Measurements from ENCODE around the gene TTC21B. TPM values are rescaled to one million over a fixed set of nuclear protein-coding genes. Genes with fewer than 3 reads are reported as not detected.

Gene TTC21B
- total and polyA plus RNA-seq, 8 donors = 3.3 to 78.6 (median 11.8) TPM

GRCh38 chr2:165876269-165876668 lies 77.3 kb downstream of the TTC21B start:
- no peak for DNase-seq
- WGBS, 5 donors = 61 to 81% (median 71%) methylated on average over 1 of the region's 1 CpG
- Histone ChIP-seq H3K27me3 (no peaks in the 10 kb centered on the region), H3K9me3 (no peaks in the 10 kb centered on the region), H3K36me3 (peaks cover 6 to 55% (median 45%) of the 10 kb centered on the region in 4 donors), H3K4me3 (no peak overlapping the region), H3K4me1 (peaks cover 0 to 7% (median 0%) of the 10 kb centered on the region in 4 donors), H3K27ac (no peak overlapping the region)
- intact Hi-C loops (cut with DNase I; ENCODE audit: low total_unique reads) = no loop called here
- TF ChIP-seq EP300 (IDR thresholded peaks at IDR 0.05) (no peak), POLR2A (IDR thresholded peaks at IDR 0.05) (no peak), CTCF (IDR thresholded peaks at IDR 0.05) (no peak), POLR2AphosphoS5 (IDR thresholded peaks at IDR 0.05) (no peak)

- no peak overlapping the region for H3K27ac ChIP-seq
- intact Hi-C loops (cut with DNase I; ENCODE audit: low total_unique reads) = no loop called here
Measured at GRCh38 chr2:165874445-165875039, 79.0 kb downstream of the TTC21B start.

GRCh38 chr2:165872101-165872791 lies 81.3 kb downstream of the TTC21B start:
- H3K9me3 ChIP-seq = no peaks in the 10 kb centered on the region
- intact Hi-C loops (cut with DNase I; ENCODE audit: low total_unique reads) = no loop called here
- DNase-seq = no peak
- H3K4me3 ChIP-seq = no peak overlapping the region
- peaks cover 6 to 24% (median 19%) of the 10 kb centered on the region in 4 donors for H3K36me3 ChIP-seq
- WGBS, 5 donors = 95 to 99% (median 98%) methylated on average over 5 of the region's 5 CpGs
- H3K27me3 ChIP-seq = no peaks in the 10 kb centered on the region
- no peak for TF ChIP-seq EP300 (IDR thresholded peaks at IDR 0.05)
- TF ChIP-seq POLR2A (IDR thresholded peaks at IDR 0.05) = no peak
- no peak for TF ChIP-seq CTCF (IDR thresholded peaks at IDR 0.05)
- no peak for TF ChIP-seq POLR2AphosphoS5 (IDR thresholded peaks at IDR 0.05)
- H3K4me1 ChIP-seq = no peaks in the 10 kb centered on the region
- H3K27ac ChIP-seq = no peak overlapping the region

More at GRCh38 chr2:165874445-165875039, 79.0 kb downstream of the TTC21B start:
- no peaks in the 10 kb centered on the region for H3K27me3 ChIP-seq
- peaks cover 0 to 7% (median 0%) of the 10 kb centered on the region in 4 donors for H3K4me1 ChIP-seq
- peaks cover 6 to 42% (median 37%) of the 10 kb centered on the region in 4 donors for H3K36me3 ChIP-seq
- DNase-seq = peak in 1 of 2 donors; percentile 85
- WGBS, 5 donors = 21 to 42% (median 36%) methylated on average over 3 of the region's 3 CpGs
- H3K4me3 ChIP-seq = no peak overlapping the region
- no peaks in the 10 kb centered on the region for H3K9me3 ChIP-seq
- TF ChIP-seq EP300 (IDR thresholded peaks at IDR 0.05) (no peak), CTCF (IDR thresholded peaks at IDR 0.05) (peak in 5 of 7 experiments; percentile 22 to 82 (median 62))

- no peak for TF ChIP-seq CTCF (IDR thresholded peaks at IDR 0.05)
- no peak for TF ChIP-seq POLR2A (IDR thresholded peaks at IDR 0.05)
- TF ChIP-seq POLR2AphosphoS5 (IDR thresholded peaks at IDR 0.05) = no peak
- TF ChIP-seq EP300 (IDR thresholded peaks at IDR 0.05) = no peak
- no peak for DNase-seq
- Histone ChIP-seq H3K4me3 (no peak overlapping the region), H3K27ac (no peak overlapping the region), H3K27me3 (no peaks in the 10 kb centered on the region), H3K36me3 (peaks cover 6 to 24% (median 16%) of the 10 kb centered on the region in 4 donors), H3K4me1 (no peaks in the 10 kb centered on the region), H3K9me3 (no peaks in the 10 kb centered on the region)
- intact Hi-C loops (cut with DNase I; ENCODE audit: low total_unique reads) = no loop called here
- WGBS, 5 donors = 85 to 94% (median 88%) methylated on average over 2 of the region's 2 CpGs
Measured at GRCh38 chr2:165871025-165871424, 82.6 kb downstream of the TTC21B start.

All from stomach (tissue), 9 donors.